Astrocyte (in vitro differentiated cells and primary cell): ENCODE data around the gene ZDHHC1. TPM values are rescaled to one million over a fixed set of nuclear protein-coding genes. Genes with fewer than 3 reads are reported as not detected.

Experiments used
- DNase-seq: peaks from one replicate; pipeline ENCODE4 v3.0.0-alpha.2; 2010; ENCODE audit warnings: low read depth
- FAIRE-seq: peaks from 2 replicates; lab custom pipeline; 2011; peaks lifted over from hg19 to GRCh38; lab: Jason Lieb, UNC
- H2AFZ ChIP-seq: 2 replicates; pipeline ENCODE4 v1.6.0; 2012; ENCODE audit warnings: low read depth, low read length, inconsistent platforms
- H3K27ac ChIP-seq: 2 replicates; pipeline ENCODE4 v1.5.1; 2011; ENCODE audit warnings: low read depth, low read length, inconsistent platforms
- H3K27me3 ChIP-seq: 2 replicates; pipeline ENCODE4 v1.6.0; 2011; ENCODE audit warnings: low read length, inconsistent platforms; ENCODE audit not compliant: insufficient read depth
- H3K36me3 ChIP-seq: 2 replicates; pipeline ENCODE4 v1.5.1; 2011; ENCODE audit warnings: low read length, inconsistent platforms; ENCODE audit not compliant: insufficient read depth
- H3K4me1 ChIP-seq: 2 replicates; pipeline ENCODE4 v1.5.1; 2011; ENCODE audit warnings: low read length, inconsistent platforms; ENCODE audit not compliant: insufficient read depth
- H3K4me2 ChIP-seq: 2 replicates; pipeline ENCODE4 v1.6.0; 2012; ENCODE audit warnings: low read length, inconsistent platforms
- H3K4me3 ChIP-seq: 2 replicates; pipeline ENCODE4 v1.5.1; 2011; ENCODE audit warnings: low read depth, mild to moderate bottlenecking, low read length, inconsistent platforms; ENCODE audit not compliant: insufficient read depth
- H3K79me2 ChIP-seq: 2 replicates; pipeline ENCODE4 v1.6.0; 2012; ENCODE audit warnings: mild to moderate bottlenecking, low read length, inconsistent platforms; ENCODE audit not compliant: insufficient read depth
- H3K9ac ChIP-seq: 2 replicates; pipeline ENCODE4 v1.6.0; 2012; ENCODE audit warnings: mild to moderate bottlenecking, low read length, inconsistent platforms
- H3K9me3 ChIP-seq: 2 replicates; pipeline ENCODE4 v1.5.1; 2012; ENCODE audit warnings: low read depth, mild to moderate bottlenecking, low read length, inconsistent platforms; ENCODE audit not compliant: insufficient read depth
- H4K20me1 ChIP-seq: 2 replicates; pipeline ENCODE4 v1.6.0; 2012; ENCODE audit warnings: low read length, inconsistent platforms; ENCODE audit not compliant: insufficient read depth
- H3K27ac Mint-ChIP-seq: one replicate; pipeline ENCODE4 v1.8.0; 2021; ENCODE audit warnings: mild to moderate bottlenecking, mixed read lengths; ENCODE audit not compliant: unreplicated experiment
- H3K27me3 Mint-ChIP-seq: one replicate; pipeline ENCODE4 v1.8.0; 2021; ENCODE audit warnings: low read depth, mixed read lengths; ENCODE audit not compliant: unreplicated experiment
- H3K36me3 Mint-ChIP-seq: one replicate; pipeline ENCODE4 v1.8.0; 2021; ENCODE audit warnings: low read depth, mixed read lengths; ENCODE audit not compliant: unreplicated experiment
- H3K4me1 Mint-ChIP-seq: one replicate; pipeline ENCODE4 v1.8.0; 2021; ENCODE audit warnings: low read depth, mixed read lengths; ENCODE audit not compliant: unreplicated experiment
- H3K4me3 Mint-ChIP-seq: one replicate; pipeline ENCODE4 v1.8.0; 2021; ENCODE audit warnings: mild to moderate bottlenecking, moderate library complexity, mixed read lengths; ENCODE audit not compliant: unreplicated experiment
- H3K9me3 Mint-ChIP-seq: one replicate; pipeline ENCODE4 v1.8.0; 2021; ENCODE audit warnings: mild to moderate bottlenecking, mixed read lengths; ENCODE audit not compliant: unreplicated experiment
- CTCF ChIP-seq: IDR thresholded peaks from 2 replicates; pipeline ENCODE4 v1.5.1; 2011; ENCODE audit warnings: low read depth, mild to moderate bottlenecking, inconsistent platforms, low read length, moderate library complexity; ENCODE audit not compliant: insufficient read depth
- EZH2 ChIP-seq: IDR thresholded peaks from 2 replicates; pipeline ENCODE4 v1.6.1; 2012; ENCODE audit warnings: mild to moderate bottlenecking, low read length, inconsistent platforms; ENCODE audit not compliant: insufficient read depth
- total RNA-seq: library from RNA; stranded (reverse); gene quantifications from 2 replicates; pipeline ENCODE4 v1.2.1, GENCODE V29; 2021

The ZDHHC1 gene
- total RNA-seq, 1 donor from 2014 or later: 3.7 TPM

GRCh38 chr16:67428146-67428731, 12.0 kb upstream of the ZDHHC1 start:
- FAIRE-seq (no peak), DNase-seq (no peak)
- Histone ChIP-seq H3K27me3 (peaks cover 49% of the 10 kb centered on the region), H3K36me3 (no peaks in the 10 kb centered on the region), H3K4me1 (peaks cover 4% of the 10 kb centered on the region), H4K20me1 (peaks cover 23% of the 10 kb centered on the region), H3K79me2 (no peaks in the 10 kb centered on the region), H3K9me3 (no peaks in the 10 kb centered on the region), H2AFZ (no peak overlapping the region), H3K4me3 (no peak overlapping the region), H3K9ac (no peak overlapping the region), H3K4me2 (no peak overlapping the region), H3K27ac (no peak overlapping the region)
- peak; percentile 68 for TF ChIP-seq CTCF
- TF ChIP-seq EZH2: no peak
- H3K4me1 Mint-ChIP-seq: peaks cover 8% of the 10 kb centered on the region
- H3K4me3 Mint-ChIP-seq: no peak overlapping the region
- H3K9me3 Mint-ChIP-seq: peaks cover 2% of the 10 kb centered on the region
- peaks cover 6% of the 10 kb centered on the region for H3K36me3 Mint-ChIP-seq
- peaks cover 55% of the 10 kb centered on the region for H3K27me3 Mint-ChIP-seq
- no peak overlapping the region for H3K27ac Mint-ChIP-seq

- Mint-ChIP-seq H3K4me1 (peaks cover 5% of the 10 kb centered on the region), H3K9me3 (no peaks in the 10 kb centered on the region), H3K27me3 (peaks cover 52% of the 10 kb centered on the region), H3K36me3 (no peaks in the 10 kb centered on the region), H3K4me3 (peak overlapping the region; percentile 21), H3K27ac (no peak overlapping the region)
- Histone ChIP-seq H3K9ac (no peak overlapping the region), H3K4me3 (no peak overlapping the region), H3K9me3 (no peaks in the 10 kb centered on the region), H4K20me1 (peaks cover 17% of the 10 kb centered on the region), H3K4me1 (peaks cover 4% of the 10 kb centered on the region), H3K4me2 (no peak overlapping the region), H2AFZ (no peak overlapping the region), H3K79me2 (no peaks in the 10 kb centered on the region), H3K27ac (no peak overlapping the region), H3K27me3 (peaks cover 49% of the 10 kb centered on the region), H3K36me3 (no peaks in the 10 kb centered on the region)
- TF ChIP-seq EZH2 (no peak), CTCF (no peak)
- DNase-seq: no peak
- no peak for FAIRE-seq
Measured at GRCh38 chr16:67426950-67427349, 10.7 kb upstream of the ZDHHC1 start.

- no peak overlapping the region for H3K4me2 ChIP-seq
- peaks cover 4% of the 10 kb centered on the region for H3K4me1 ChIP-seq
- Mint-ChIP-seq H3K4me1 (peaks cover 5% of the 10 kb centered on the region), H3K9me3 (no peaks in the 10 kb centered on the region), H3K4me3 (no peak overlapping the region), H3K27ac (no peak overlapping the region), H3K27me3 (peaks cover 50% of the 10 kb centered on the region), H3K36me3 (no peaks in the 10 kb centered on the region)
- no peak overlapping the region for H2AFZ ChIP-seq
- no peaks in the 10 kb centered on the region for H3K9me3 ChIP-seq
- FAIRE-seq (no peak), DNase-seq (no peak)
- H3K9ac ChIP-seq: no peak overlapping the region
- H3K27ac ChIP-seq: no peak overlapping the region
- H4K20me1 ChIP-seq: peaks cover 11% of the 10 kb centered on the region
- H3K36me3 ChIP-seq: no peaks in the 10 kb centered on the region
- no peak for TF ChIP-seq CTCF
- TF ChIP-seq EZH2: no peak
- H3K4me3 ChIP-seq: no peak overlapping the region
- H3K79me2 ChIP-seq: no peaks in the 10 kb centered on the region
- H3K27me3 ChIP-seq: peaks cover 44% of the 10 kb centered on the region
Measured at GRCh38 chr16:67426022-67426421, 9.7 kb upstream of the ZDHHC1 start.
